A673 (cell line): ENCODE measurements around the gene SYT14. TPM values are rescaled to one million over a fixed set of nuclear protein-coding genes. Genes with fewer than 3 reads are reported as not detected.

Experiments
- BruUV-seq: library from RNA; stranded (reverse); fragments of 400-500 nt; replicated peaks from 2 replicates; lab custom pipeline; 2021; lab: Mats Ljungman, UMichigan
- CTCF ChIA-PET: fragments of 300-600 bp; sonication (Branson Sonifier 250); formaldehyde crosslinking; loops from one replicate; lab custom pipeline; 2022; ENCODE audit warnings: antibody characterized with exemption; lab: Charles Lee
- POLR2A ChIA-PET: fragments of 300-600 bp; sonication (Branson Sonifier 250); formaldehyde crosslinking; loops from one replicate; lab custom pipeline; 2022; ENCODE audit warnings: antibody characterized with exemption; ENCODE audit not compliant: low non-redundant PET; lab: Charles Lee
- DNase-seq: peaks from one replicate; pipeline ENCODE4 v3.0.0-alpha.2; 2015; ENCODE audit warnings: low spot score
- H3K27ac ChIP-seq: fragments of 200-600 bp; sonication (generic); 2 replicates; pipeline ENCODE4 v1.5.1; 2016; ENCODE audit warnings: mixed run types, low read depth, mild to moderate bottlenecking, mixed read lengths, antibody characterized with exemption, low read length; ENCODE audit not compliant: poor library complexity, severe bottlenecking
- H3K27me3 ChIP-seq: fragments of 200-600 bp; sonication (generic); replicated peaks from 2 replicates; pipeline ENCODE4 v1.6.1; 2017; ENCODE audit warnings: mixed run types, low read depth, mild to moderate bottlenecking, mixed read lengths, antibody characterized with exemption, low read length; ENCODE audit not compliant: insufficient read depth, poor library complexity
- H3K36me3 ChIP-seq: fragments of 200-600 bp; sonication (generic); 2 replicates; pipeline ENCODE4 v1.6.1; 2016; ENCODE audit warnings: mixed run types, mild to moderate bottlenecking, mixed read lengths, antibody characterized with exemption, low read length; ENCODE audit not compliant: insufficient read depth, poor library complexity, severe bottlenecking
- H3K4me1 ChIP-seq: fragments of 200-600 bp; sonication (generic); 2 replicates; pipeline ENCODE4 v1.6.1; 2017; ENCODE audit warnings: mixed run types, mild to moderate bottlenecking, mixed read lengths, antibody characterized with exemption, low read length; ENCODE audit not compliant: insufficient read depth, poor library complexity, severe bottlenecking
- H3K4me3 ChIP-seq: fragments of 200-600 bp; sonication (generic); 2 replicates; pipeline ENCODE4 v1.5.1; 2016; ENCODE audit warnings: low read depth, mixed run types, mild to moderate bottlenecking, mixed read lengths, low read length; ENCODE audit not compliant: poor library complexity, severe bottlenecking
- H3K9me3 ChIP-seq: fragments of 200-600 bp; sonication (generic); 2 replicates; pipeline ENCODE4 v1.6.1; 2016; ENCODE audit warnings: mixed run types, low read depth, mild to moderate bottlenecking, mixed read lengths, antibody characterized with exemption, low read length; ENCODE audit not compliant: poor library complexity, severe bottlenecking
- EZH2 ChIP-seq: fragments of 200-600 bp; sonication (generic); IDR thresholded peaks from 2 replicates; pipeline ENCODE4 v1.6.1; 2017; ENCODE audit warnings: borderline replicate concordance, low read depth, mild to moderate bottlenecking, mixed read lengths, antibody characterized with exemption, low read length; ENCODE audit not compliant: poor library complexity, severe bottlenecking
- intact Hi-C: fragments of 100-400 bp; cut with micrococcal nuclease; formaldehyde crosslinking; loops from one replicate; pipeline ENCODE4 v1.10.0; 2022; ENCODE audit not compliant: unreplicated experiment
- total RNA-seq: library from RNA; stranded (reverse); gene quantifications from 2 replicates; pipeline ENCODE4 v1.2.3, GENCODE V29; 2021
- TF ChIP-seq, protein P1 (sequence below): fragments of 300-800, 200-600 bp; sonication (generic); conservative IDR thresholded peaks from 2 replicates; pipeline ENCODE4 v1.5.1; 2017; ENCODE audit warnings: low read depth, mild to moderate bottlenecking, antibody characterized with exemption, low read length, moderate library complexity, mixed read lengths

The SYT14 gene
- total RNA-seq, 1 experiment from 2014 or later = 22.4 TPM

DNA sequence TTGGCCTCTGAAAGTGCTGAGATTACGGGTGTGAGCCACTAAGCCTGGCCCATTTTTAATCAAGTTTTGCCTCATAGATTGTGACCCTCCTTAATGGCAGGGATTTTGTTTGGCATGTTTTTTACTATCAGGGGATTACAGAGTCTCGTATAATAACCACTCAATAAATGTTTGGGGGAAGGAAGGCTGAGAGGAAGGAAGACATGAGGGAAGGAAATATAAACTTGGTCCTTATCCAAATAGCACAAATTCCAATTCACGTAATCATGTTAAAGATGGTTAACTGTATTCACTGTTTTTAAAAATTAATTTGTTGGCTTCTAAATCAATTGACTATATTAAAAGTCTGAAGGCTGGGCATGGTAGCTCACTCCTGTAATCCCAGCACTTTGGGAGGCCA, 263.7 kb downstream of the SYT14 start:
- H3K27ac ChIP-seq = no peak overlapping the region
- peaks cover 30% of the 10 kb centered on the region for H3K27me3 ChIP-seq
- BruUV-seq = no TSS peak
- POLR2A ChIA-PET = no interaction called here
- TF ChIP-seq, protein P1, sequence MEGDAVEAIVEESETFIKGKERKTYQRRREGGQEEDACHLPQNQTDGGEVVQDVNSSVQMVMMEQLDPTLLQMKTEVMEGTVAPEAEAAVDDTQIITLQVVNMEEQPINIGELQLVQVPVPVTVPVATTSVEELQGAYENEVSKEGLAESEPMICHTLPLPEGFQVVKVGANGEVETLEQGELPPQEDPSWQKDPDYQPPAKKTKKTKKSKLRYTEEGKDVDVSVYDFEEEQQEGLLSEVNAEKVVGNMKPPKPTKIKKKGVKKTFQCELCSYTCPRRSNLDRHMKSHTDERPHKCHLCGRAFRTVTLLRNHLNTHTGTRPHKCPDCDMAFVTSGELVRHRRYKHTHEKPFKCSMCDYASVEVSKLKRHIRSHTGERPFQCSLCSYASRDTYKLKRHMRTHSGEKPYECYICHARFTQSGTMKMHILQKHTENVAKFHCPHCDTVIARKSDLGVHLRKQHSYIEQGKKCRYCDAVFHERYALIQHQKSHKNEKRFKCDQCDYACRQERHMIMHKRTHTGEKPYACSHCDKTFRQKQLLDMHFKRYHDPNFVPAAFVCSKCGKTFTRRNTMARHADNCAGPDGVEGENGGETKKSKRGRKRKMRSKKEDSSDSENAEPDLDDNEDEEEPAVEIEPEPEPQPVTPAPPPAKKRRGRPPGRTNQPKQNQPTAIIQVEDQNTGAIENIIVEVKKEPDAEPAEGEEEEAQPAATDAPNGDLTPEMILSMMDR = no peak
- no peak for TF ChIP-seq EZH2
- peaks cover 19% of the 10 kb centered on the region for H3K4me1 ChIP-seq
- no peaks in the 10 kb centered on the region for H3K36me3 ChIP-seq
- no peak overlapping the region for H3K4me3 ChIP-seq
- peak; percentile 43 for DNase-seq
- CTCF ChIA-PET = interaction anchor here (0.5 kb wide), 1 partner anchor 90 kb away, joined by 26 read pairs; no protein-coding TSS in a partner anchor
- H3K9me3 ChIP-seq = peaks cover 5% of the 10 kb centered on the region
- intact Hi-C loops = no loop called here

DNA sequence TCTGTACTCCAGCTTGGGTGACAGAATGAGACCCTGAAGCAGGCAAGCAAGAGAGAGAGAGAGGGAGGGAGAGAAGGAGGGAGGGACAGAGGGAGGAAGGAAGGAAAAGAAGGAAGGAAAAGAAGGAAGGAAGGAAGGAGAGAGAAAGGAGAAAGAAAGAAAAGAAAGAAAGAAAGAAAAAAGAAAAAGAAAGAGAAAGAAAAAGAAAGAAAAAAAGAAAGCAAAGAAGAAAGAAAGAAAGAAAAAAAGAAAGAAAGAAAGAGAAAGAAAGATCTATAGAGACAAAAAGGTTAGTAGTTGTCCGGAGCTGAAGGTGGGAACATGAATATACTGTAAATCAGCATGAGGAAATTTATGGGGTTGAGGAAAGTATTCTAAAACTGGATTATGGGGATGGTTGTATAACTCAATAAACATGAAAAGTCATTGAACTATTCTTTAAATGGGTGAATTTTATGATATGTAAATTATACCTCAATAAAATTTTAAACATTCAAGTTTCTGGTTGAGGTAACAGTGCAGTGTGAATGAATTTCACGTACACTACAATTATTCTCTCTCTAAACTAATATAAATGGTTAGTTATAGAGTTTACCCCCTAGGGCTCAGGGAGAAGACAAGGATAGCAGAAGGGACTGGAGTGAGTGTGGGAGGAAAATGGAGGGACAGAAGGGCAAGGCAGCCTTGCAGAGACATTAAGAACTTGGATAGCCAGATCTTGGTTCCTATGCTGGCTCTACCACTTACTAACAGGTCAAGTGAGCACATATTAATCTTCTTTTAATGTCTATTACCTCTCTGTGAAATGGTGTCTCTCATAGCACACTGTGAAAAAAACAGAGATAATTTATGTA, 269.8 kb downstream of the SYT14 start:
- ChIA-PET POLR2A (no interaction called here), CTCF (no interaction called here)
- no peak for DNase-seq
- no TSS peak for BruUV-seq
- H3K27me3 ChIP-seq = peaks cover 7% of the 10 kb centered on the region
- no peak overlapping the region for H3K27ac ChIP-seq
- TF ChIP-seq, protein P1 = no peak
- no peak for TF ChIP-seq EZH2
- H3K9me3 ChIP-seq = no peaks in the 10 kb centered on the region
- H3K36me3 ChIP-seq = no peaks in the 10 kb centered on the region
- intact Hi-C loops = no loop called here
- no peak overlapping the region for H3K4me3 ChIP-seq
- no peaks in the 10 kb centered on the region for H3K4me1 ChIP-seq

DNA sequence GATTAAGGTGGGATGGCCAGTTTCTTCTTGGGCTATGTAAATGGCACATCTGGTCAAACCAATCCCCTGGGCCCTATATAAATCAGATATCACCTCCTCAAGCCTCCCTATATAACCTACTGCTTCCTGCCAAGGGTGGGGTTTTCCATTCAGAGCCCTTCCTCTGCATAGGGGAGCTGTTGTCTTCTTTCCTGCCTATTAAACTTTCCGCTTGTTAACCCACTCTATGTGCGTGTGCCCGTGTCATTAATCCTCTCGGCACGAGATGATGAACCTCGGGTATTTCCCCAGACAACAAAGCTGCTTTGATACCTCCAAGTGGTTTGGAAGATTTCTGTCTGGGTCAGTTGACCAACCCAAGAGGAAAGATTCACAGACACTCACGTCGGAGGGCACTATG, 275.3 kb downstream of the SYT14 start:
- peaks cover 4% of the 10 kb centered on the region for H3K4me1 ChIP-seq
- no TSS peak for BruUV-seq
- intact Hi-C loops = no loop called here

More for the DNA sequence above, 275.3 kb downstream of the SYT14 start:
- H3K36me3 ChIP-seq = no peaks in the 10 kb centered on the region
- TF ChIP-seq EZH2 = no peak
- TF ChIP-seq, protein P1 = no peak
- H3K27me3 ChIP-seq = no peaks in the 10 kb centered on the region
- peak; percentile 67 for DNase-seq
- no peak overlapping the region for H3K27ac ChIP-seq
- no peak overlapping the region for H3K4me3 ChIP-seq
- ChIA-PET POLR2A (no interaction called here), CTCF (no interaction called here)
- no peaks in the 10 kb centered on the region for H3K9me3 ChIP-seq
